ENCODE data around the gene INO80D.

- TF ChIP-seq, protein P1, sequence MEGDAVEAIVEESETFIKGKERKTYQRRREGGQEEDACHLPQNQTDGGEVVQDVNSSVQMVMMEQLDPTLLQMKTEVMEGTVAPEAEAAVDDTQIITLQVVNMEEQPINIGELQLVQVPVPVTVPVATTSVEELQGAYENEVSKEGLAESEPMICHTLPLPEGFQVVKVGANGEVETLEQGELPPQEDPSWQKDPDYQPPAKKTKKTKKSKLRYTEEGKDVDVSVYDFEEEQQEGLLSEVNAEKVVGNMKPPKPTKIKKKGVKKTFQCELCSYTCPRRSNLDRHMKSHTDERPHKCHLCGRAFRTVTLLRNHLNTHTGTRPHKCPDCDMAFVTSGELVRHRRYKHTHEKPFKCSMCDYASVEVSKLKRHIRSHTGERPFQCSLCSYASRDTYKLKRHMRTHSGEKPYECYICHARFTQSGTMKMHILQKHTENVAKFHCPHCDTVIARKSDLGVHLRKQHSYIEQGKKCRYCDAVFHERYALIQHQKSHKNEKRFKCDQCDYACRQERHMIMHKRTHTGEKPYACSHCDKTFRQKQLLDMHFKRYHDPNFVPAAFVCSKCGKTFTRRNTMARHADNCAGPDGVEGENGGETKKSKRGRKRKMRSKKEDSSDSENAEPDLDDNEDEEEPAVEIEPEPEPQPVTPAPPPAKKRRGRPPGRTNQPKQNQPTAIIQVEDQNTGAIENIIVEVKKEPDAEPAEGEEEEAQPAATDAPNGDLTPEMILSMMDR (IDR thresholded peaks at IDR 0.05; ENCODE audit: insufficient read depth, low read depth, low read length) = no peak
- no peak for TF ChIP-seq EZH2 (IDR thresholded peaks at IDR 0.05; ENCODE audit: insufficient read depth, low read length)
Observed at GRCh38 chr2:205990104-205990503, 95.9 kb downstream of the INO80D start.

All from astrocyte (in vitro differentiated cells and primary cell).